Measurements from ENCODE around the gene VWCE.

The VWCE gene

DNA sequence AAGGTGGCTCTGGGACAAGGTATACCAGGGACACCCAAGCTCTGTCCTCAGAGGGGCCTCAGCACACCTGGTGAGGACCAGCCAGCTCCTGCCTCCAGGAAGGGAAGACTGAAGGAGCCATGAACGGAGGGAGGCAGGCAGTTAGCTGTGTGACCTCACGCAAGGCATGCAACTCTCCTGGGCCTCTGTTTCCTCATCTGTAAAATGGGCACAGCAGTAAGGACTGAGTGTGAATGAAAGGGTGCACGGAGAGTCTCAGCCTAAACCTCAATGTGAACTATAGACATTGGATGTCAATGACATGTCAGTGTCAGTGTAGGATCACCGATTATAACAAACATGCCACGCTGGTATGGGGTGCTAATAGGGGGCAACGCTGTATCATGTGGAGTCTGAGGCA is 35.8 kb downstream of the VWCE start:
- Histone ChIP-seq H3K9me3 (ENCODE audit: insufficient read depth, low read depth, low read length) (no peaks in the 10 kb centered on the region), H3K79me2 (ENCODE audit: insufficient read depth, low read length) (no peaks in the 10 kb centered on the region), H3K9me2 (replicated peaks; ENCODE audit: low read depth, low read length) (no peaks in the 10 kb centered on the region), H4K20me1 (ENCODE audit: insufficient read depth, low read length, poor library complexity, severe bottlenecking) (no peaks in the 10 kb centered on the region), H3K27me3 (ENCODE audit: insufficient read depth, low read length, poor library complexity, severe bottlenecking) (no peaks in the 10 kb centered on the region), H3F3A (ENCODE audit: low read depth) (no peaks in the 10 kb centered on the region), H2AFZ (ENCODE audit: low read length) (no peak overlapping the region), H3K4me1 (ENCODE audit: insufficient read depth, low read length, poor library complexity, severe bottlenecking) (no peaks in the 10 kb centered on the region), H3K4me2 (ENCODE audit: low read depth, low read length, poor library complexity, severe bottlenecking) (no peak overlapping the region), H3K9ac (ENCODE audit: low read depth, low read length, poor library complexity, severe bottlenecking) (no peak overlapping the region), H3K4me3 (ENCODE audit: low read length, poor library complexity, severe bottlenecking) (no peak overlapping the region), H3K36me3 (ENCODE audit: insufficient read depth, low read length) (no peaks in the 10 kb centered on the region)
- TF ChIP-seq EZH2phosphoT487 (IDR thresholded peaks at IDR 0.05; ENCODE audit: borderline replicate concordance): no peak
- TF ChIP-seq, protein P1, sequence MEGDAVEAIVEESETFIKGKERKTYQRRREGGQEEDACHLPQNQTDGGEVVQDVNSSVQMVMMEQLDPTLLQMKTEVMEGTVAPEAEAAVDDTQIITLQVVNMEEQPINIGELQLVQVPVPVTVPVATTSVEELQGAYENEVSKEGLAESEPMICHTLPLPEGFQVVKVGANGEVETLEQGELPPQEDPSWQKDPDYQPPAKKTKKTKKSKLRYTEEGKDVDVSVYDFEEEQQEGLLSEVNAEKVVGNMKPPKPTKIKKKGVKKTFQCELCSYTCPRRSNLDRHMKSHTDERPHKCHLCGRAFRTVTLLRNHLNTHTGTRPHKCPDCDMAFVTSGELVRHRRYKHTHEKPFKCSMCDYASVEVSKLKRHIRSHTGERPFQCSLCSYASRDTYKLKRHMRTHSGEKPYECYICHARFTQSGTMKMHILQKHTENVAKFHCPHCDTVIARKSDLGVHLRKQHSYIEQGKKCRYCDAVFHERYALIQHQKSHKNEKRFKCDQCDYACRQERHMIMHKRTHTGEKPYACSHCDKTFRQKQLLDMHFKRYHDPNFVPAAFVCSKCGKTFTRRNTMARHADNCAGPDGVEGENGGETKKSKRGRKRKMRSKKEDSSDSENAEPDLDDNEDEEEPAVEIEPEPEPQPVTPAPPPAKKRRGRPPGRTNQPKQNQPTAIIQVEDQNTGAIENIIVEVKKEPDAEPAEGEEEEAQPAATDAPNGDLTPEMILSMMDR (conservative IDR thresholded peaks at IDR 0.05; ENCODE audit: low read length): no peak

GRCh38 chr11:61258546-61258945 is 36.6 kb downstream of the VWCE start:
- no peaks in the 10 kb centered on the region for H3K27me3 ChIP-seq (ENCODE audit: insufficient read depth, low read length, poor library complexity, severe bottlenecking)
- H3K4me3 ChIP-seq (ENCODE audit: low read length, poor library complexity, severe bottlenecking): no peak overlapping the region
- H3K9ac ChIP-seq (ENCODE audit: low read depth, low read length, poor library complexity, severe bottlenecking): no peak overlapping the region
- H4K20me1 ChIP-seq (ENCODE audit: insufficient read depth, low read length, poor library complexity, severe bottlenecking): no peaks in the 10 kb centered on the region
- H3F3A ChIP-seq (ENCODE audit: low read depth): no peaks in the 10 kb centered on the region
- no peaks in the 10 kb centered on the region for H3K36me3 ChIP-seq (ENCODE audit: insufficient read depth, low read length)
- TF ChIP-seq, protein P1 (conservative IDR thresholded peaks at IDR 0.05; ENCODE audit: low read length): no peak
- TF ChIP-seq EZH2phosphoT487 (IDR thresholded peaks at IDR 0.05; ENCODE audit: borderline replicate concordance): no peak
- no peak overlapping the region for H3K4me2 ChIP-seq (ENCODE audit: low read depth, low read length, poor library complexity, severe bottlenecking)
- no peak overlapping the region for H2AFZ ChIP-seq (ENCODE audit: low read length)
- H3K9me2 ChIP-seq (replicated peaks; ENCODE audit: low read depth, low read length): no peaks in the 10 kb centered on the region
- H3K79me2 ChIP-seq (ENCODE audit: insufficient read depth, low read length): no peaks in the 10 kb centered on the region
- H3K4me1 ChIP-seq (ENCODE audit: insufficient read depth, low read length, poor library complexity, severe bottlenecking): no peaks in the 10 kb centered on the region
- no peaks in the 10 kb centered on the region for H3K9me3 ChIP-seq (ENCODE audit: insufficient read depth, low read depth, low read length)

GRCh38 chr11:61256710-61257482 is 38.2 kb downstream of the VWCE start:
- no peaks in the 10 kb centered on the region for H3K4me1 ChIP-seq (ENCODE audit: insufficient read depth, low read length, poor library complexity, severe bottlenecking)
- H3K9me3 ChIP-seq (ENCODE audit: insufficient read depth, low read depth, low read length): no peaks in the 10 kb centered on the region
- TF ChIP-seq, protein P1 (conservative IDR thresholded peaks at IDR 0.05; ENCODE audit: low read length): no peak
- TF ChIP-seq EZH2phosphoT487 (IDR thresholded peaks at IDR 0.05; ENCODE audit: borderline replicate concordance): no peak
- no peaks in the 10 kb centered on the region for H4K20me1 ChIP-seq (ENCODE audit: insufficient read depth, low read length, poor library complexity, severe bottlenecking)
- no peak overlapping the region for H3K4me2 ChIP-seq (ENCODE audit: low read depth, low read length, poor library complexity, severe bottlenecking)
- H3F3A ChIP-seq (ENCODE audit: low read depth): no peaks in the 10 kb centered on the region
- no peak overlapping the region for H3K4me3 ChIP-seq (ENCODE audit: low read length, poor library complexity, severe bottlenecking)
- H3K9me2 ChIP-seq (replicated peaks; ENCODE audit: low read depth, low read length): no peaks in the 10 kb centered on the region
- no peak overlapping the region for H2AFZ ChIP-seq (ENCODE audit: low read length)
- no peaks in the 10 kb centered on the region for H3K27me3 ChIP-seq (ENCODE audit: insufficient read depth, low read length, poor library complexity, severe bottlenecking)
- H3K79me2 ChIP-seq (ENCODE audit: insufficient read depth, low read length): no peaks in the 10 kb centered on the region
- no peak overlapping the region for H3K9ac ChIP-seq (ENCODE audit: low read depth, low read length, poor library complexity, severe bottlenecking)
- no peaks in the 10 kb centered on the region for H3K36me3 ChIP-seq (ENCODE audit: insufficient read depth, low read length)
